ENCODE measurements around the gene SORCS3.

- TF ChIP-seq CTCF (conservative IDR thresholded peaks at IDR 0.05; ENCODE audit: low read length) (no peak), EZH2phosphoT487 (IDR thresholded peaks at IDR 0.05; ENCODE audit: borderline replicate concordance) (no peak)
Observed at GRCh38 chr10:105138358-105138757, 497.3 kb downstream of the SORCS3 start.

Data from Loucy (cell line).